Panc1 (cell line): ENCODE data around the gene COA6. TPM values are rescaled to one million over a fixed set of nuclear protein-coding genes. Genes with fewer than 3 reads are reported as not detected.
"Not testable (repeated sequence)": the region's sequence is repeated elsewhere in the genome, so short reads cannot be mapped to it uniquely, and the experiment has no call there.

Source experiments
- ATAC-seq: fragments of 200-7000 bp; cut with Tn5 transposase; 2 replicates; pipeline ENCODE4 v1.9.1; 2020; ENCODE audit warnings: mild to moderate bottlenecking, moderate library complexity
- BruUV-seq: library from RNA; stranded (reverse); fragments of 400-500 nt; replicated peaks from 2 replicates; lab custom pipeline; 2021; lab: Mats Ljungman, UMichigan
- CTCF ChIA-PET: fragments of 300-600 bp; sonication (Branson Sonifier 250); formaldehyde crosslinking; loops from one replicate; lab custom pipeline; 2022; ENCODE audit warnings: antibody characterized with exemption; lab: Charles Lee
- POLR2A ChIA-PET: fragments of 300-600 bp; sonication (Branson Sonifier 250); formaldehyde crosslinking; loops from one replicate; lab custom pipeline; 2022; ENCODE audit warnings: antibody characterized with exemption; lab: Charles Lee
- DNase-seq: peaks from one replicate; pipeline ENCODE4 v3.0.0-alpha.2; 2010; ENCODE audit warnings: low read depth, low spot score
- H3K27ac ChIP-seq: 2 replicates; pipeline ENCODE4 v1.5.1; 2011; ENCODE audit warnings: mild to moderate bottlenecking, low read length, inconsistent platforms
- H3K27me3 ChIP-seq: fragments of 200-500 bp; sonication (Bioruptor generic); 2 replicates; pipeline ENCODE4 v1.6.0; 2014; ENCODE audit warnings: low read length, inconsistent platforms; ENCODE audit not compliant: control insufficient read depth, insufficient read depth
- H3K36me3 ChIP-seq: fragments of 200-500 bp; sonication (Bioruptor generic); 2 replicates; pipeline ENCODE4 v1.5.1; 2014; ENCODE audit warnings: inconsistent platforms, mild to moderate bottlenecking, low read length, moderate library complexity; ENCODE audit not compliant: control insufficient read depth, insufficient read depth
- H3K4me1 ChIP-seq: 2 replicates; pipeline ENCODE4 v1.5.1; 2011; ENCODE audit warnings: inconsistent platforms, mild to moderate bottlenecking, low read length, moderate library complexity; ENCODE audit not compliant: control insufficient read depth, insufficient read depth
- H3K4me3 ChIP-seq, 2 experiments: 2 replicates each; pipeline ENCODE4 v1.5.1; 2011 to 2012; ENCODE audit warnings: low read depth in 2 of 2, low read length in 2 of 2, mild to moderate bottlenecking in 2 of 2, inconsistent platforms in 1 of 2, moderate library complexity in 1 of 2
- H3K9me3 ChIP-seq: fragments of 200-500 bp; sonication (Bioruptor generic); 2 replicates; pipeline ENCODE4 v1.5.1; 2014; ENCODE audit warnings: low read depth, mild to moderate bottlenecking, inconsistent platforms, low read length, moderate library complexity; ENCODE audit not compliant: control insufficient read depth, insufficient read depth
- POLR2AphosphoS5 ChIP-seq: IDR thresholded peaks from 2 replicates; pipeline ENCODE4 v1.6.1; 2012; ENCODE audit warnings: mild to moderate bottlenecking, low read depth, low read length, moderate library complexity
- SIN3A ChIP-seq: IDR thresholded peaks from 2 replicates; pipeline ENCODE4 v1.6.1; 2012; ENCODE audit warnings: low read depth, mild to moderate bottlenecking, low read length, moderate library complexity, borderline replicate concordance; ENCODE audit not compliant: insufficient read depth
- TCF7L2 ChIP-seq: IDR thresholded peaks from 2 replicates; pipeline ENCODE4 v1.6.1; 2011; ENCODE audit warnings: mild to moderate bottlenecking, low read depth, low read length, inconsistent platforms
- in situ Hi-C: cut with HindIII; loops from 2 replicates; pipeline ENCODE4 v1.10.0; 2016; ENCODE audit warnings: low sequenced_read_pairs, low pct_unique_long_range_greater_than_20kb
- intact Hi-C: fragments of 100-400 bp; cut with micrococcal nuclease; formaldehyde crosslinking; loops from one replicate; pipeline ENCODE4 v1.10.0; 2022; ENCODE audit not compliant: unreplicated experiment
- total RNA-seq: library from RNA; stranded (reverse); gene quantifications from one replicate; pipeline ENCODE4 v1.2.1, GENCODE V29; 2021; ENCODE audit not compliant: unreplicated experiment
- TF ChIP-seq, protein P1 (sequence below): fragments of 450-650 bp; IDR thresholded peaks from 2 replicates; pipeline ENCODE4 v1.5.1; 2017; ENCODE audit warnings: mild to moderate bottlenecking
- TF ChIP-seq, protein P2 (sequence below), 2 experiments: IDR thresholded peaks; 2 replicates each; pipeline ENCODE4 v1.6.1; 2011 to 2012; ENCODE audit warnings: low read depth in 2 of 2, control low read depth in 1 of 2, low read length in 1 of 2, mild to moderate bottlenecking in 1 of 2, moderate library complexity in 1 of 2; ENCODE audit not compliant: insufficient read depth in 1 of 2

COA6 gene
- total RNA-seq, 1 experiment from 2014 or later: 50.1 TPM

DNA sequence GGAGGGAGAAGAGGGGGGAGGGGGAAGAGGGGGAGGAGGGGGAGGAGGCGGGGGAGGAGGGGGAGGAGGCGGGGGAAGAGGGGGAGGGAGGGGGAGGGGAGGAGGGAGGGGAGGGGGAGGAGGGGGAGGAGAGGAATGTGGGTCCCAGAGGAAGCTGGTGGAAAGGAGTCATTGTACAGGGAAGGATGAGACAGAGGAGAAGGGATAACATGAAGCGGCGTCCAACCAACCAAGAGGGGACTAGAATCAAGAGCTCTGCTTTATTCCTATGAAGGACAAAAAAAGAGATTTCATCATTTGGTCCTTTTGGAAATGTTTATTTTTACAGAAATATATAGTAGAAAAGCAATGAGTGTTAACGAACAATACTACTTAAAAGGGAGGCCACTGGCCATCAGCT lies 24.5 kb downstream of the COA6 start:
- in situ Hi-C loops: no loop called here
- intact Hi-C loops: no loop called here
- CTCF ChIA-PET: interaction anchor here (1.1 kb wide), 1 partner anchor 707 kb away, joined by 5 read pairs; no protein-coding TSS in a partner anchor
- DNase-seq (no peak), ATAC-seq (no peak)
- Histone ChIP-seq H3K27ac (no peak overlapping the region), H3K36me3 (peaks cover 18% of the 10 kb centered on the region), H3K27me3 (no peaks in the 10 kb centered on the region), H3K4me3 (no peak overlapping the region), H3K4me1 (peaks cover 4% of the 10 kb centered on the region; the same call in 1 of the 2 replicates), H3K9me3 (no peaks in the 10 kb centered on the region)
- BruUV-seq: no TSS peak
- TF ChIP-seq POLR2AphosphoS5 (no peak), TCF7L2 (no peak), SIN3A (no peak)
- TF ChIP-seq, protein P1, sequence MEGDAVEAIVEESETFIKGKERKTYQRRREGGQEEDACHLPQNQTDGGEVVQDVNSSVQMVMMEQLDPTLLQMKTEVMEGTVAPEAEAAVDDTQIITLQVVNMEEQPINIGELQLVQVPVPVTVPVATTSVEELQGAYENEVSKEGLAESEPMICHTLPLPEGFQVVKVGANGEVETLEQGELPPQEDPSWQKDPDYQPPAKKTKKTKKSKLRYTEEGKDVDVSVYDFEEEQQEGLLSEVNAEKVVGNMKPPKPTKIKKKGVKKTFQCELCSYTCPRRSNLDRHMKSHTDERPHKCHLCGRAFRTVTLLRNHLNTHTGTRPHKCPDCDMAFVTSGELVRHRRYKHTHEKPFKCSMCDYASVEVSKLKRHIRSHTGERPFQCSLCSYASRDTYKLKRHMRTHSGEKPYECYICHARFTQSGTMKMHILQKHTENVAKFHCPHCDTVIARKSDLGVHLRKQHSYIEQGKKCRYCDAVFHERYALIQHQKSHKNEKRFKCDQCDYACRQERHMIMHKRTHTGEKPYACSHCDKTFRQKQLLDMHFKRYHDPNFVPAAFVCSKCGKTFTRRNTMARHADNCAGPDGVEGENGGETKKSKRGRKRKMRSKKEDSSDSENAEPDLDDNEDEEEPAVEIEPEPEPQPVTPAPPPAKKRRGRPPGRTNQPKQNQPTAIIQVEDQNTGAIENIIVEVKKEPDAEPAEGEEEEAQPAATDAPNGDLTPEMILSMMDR: no peak
- TF ChIP-seq, protein P2, sequence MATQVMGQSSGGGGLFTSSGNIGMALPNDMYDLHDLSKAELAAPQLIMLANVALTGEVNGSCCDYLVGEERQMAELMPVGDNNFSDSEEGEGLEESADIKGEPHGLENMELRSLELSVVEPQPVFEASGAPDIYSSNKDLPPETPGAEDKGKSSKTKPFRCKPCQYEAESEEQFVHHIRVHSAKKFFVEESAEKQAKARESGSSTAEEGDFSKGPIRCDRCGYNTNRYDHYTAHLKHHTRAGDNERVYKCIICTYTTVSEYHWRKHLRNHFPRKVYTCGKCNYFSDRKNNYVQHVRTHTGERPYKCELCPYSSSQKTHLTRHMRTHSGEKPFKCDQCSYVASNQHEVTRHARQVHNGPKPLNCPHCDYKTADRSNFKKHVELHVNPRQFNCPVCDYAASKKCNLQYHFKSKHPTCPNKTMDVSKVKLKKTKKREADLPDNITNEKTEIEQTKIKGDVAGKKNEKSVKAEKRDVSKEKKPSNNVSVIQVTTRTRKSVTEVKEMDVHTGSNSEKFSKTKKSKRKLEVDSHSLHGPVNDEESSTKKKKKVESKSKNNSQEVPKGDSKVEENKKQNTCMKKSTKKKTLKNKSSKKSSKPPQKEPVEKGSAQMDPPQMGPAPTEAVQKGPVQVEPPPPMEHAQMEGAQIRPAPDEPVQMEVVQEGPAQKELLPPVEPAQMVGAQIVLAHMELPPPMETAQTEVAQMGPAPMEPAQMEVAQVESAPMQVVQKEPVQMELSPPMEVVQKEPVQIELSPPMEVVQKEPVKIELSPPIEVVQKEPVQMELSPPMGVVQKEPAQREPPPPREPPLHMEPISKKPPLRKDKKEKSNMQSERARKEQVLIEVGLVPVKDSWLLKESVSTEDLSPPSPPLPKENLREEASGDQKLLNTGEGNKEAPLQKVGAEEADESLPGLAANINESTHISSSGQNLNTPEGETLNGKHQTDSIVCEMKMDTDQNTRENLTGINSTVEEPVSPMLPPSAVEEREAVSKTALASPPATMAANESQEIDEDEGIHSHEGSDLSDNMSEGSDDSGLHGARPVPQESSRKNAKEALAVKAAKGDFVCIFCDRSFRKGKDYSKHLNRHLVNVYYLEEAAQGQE (IDR thresholded peaks at IDR 0.05; ENCODE audit: insufficient read depth in 1 of 2, low read depth in 2 of 2, low read length in 1 of 2): no peak
- POLR2A ChIA-PET: interaction anchor here (0.6 kb wide), 2 partner anchors 200 to 1825 kb away, joined by 3 read pairs; no protein-coding TSS in a partner anchor

DNA sequence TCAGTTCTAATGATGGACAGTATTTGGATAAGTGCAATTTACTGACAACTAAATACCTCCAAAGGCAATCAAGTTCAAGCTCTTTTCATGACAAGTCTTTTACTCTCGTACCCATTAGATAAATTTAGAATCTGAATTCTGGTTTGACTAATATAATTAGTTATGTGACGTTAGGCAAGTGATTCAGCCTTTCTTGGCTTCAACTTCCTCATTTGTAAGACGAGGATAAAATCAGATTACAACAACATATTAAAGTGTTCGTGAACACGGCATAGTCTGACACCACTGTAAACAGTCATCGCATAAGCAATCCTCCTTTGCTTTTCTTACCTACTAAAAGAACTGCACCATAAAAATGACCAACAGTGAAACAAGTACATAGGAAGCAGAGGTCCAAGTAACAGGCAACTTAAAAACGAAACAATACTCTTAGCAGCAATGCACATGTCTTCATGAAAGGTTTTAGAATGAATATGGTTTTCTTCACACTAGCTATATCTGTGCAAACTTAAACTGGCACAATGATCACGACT lies 25.7 kb downstream of the COA6 start:
- POLR2A ChIA-PET: no interaction called here
- Histone ChIP-seq H3K27me3 (no peaks in the 10 kb centered on the region), H3K4me3 (no peak overlapping the region), H3K27ac (no peak overlapping the region), H3K4me1 (peaks cover 4% of the 10 kb centered on the region; the same call in 1 of the 2 replicates), H3K9me3 (no peaks in the 10 kb centered on the region), H3K36me3 (peaks cover 11% of the 10 kb centered on the region)
- in situ Hi-C loops: no loop called here
- DNase-seq (no peak), ATAC-seq (peak; percentile 34; the same call in 1 of the 2 replicates)
- CTCF ChIA-PET: interaction anchor here (0.6 kb wide), 1 partner anchor 48 kb away, joined by 4 read pairs; no protein-coding TSS in a partner anchor
- TF ChIP-seq, protein P2 (IDR thresholded peaks at IDR 0.05; ENCODE audit: insufficient read depth in 1 of 2, low read depth in 2 of 2, low read length in 1 of 2): no peak
- TF ChIP-seq TCF7L2 (no peak), SIN3A (no peak), POLR2AphosphoS5 (no peak)
- TF ChIP-seq, protein P1: no peak
- BruUV-seq: no TSS peak
- intact Hi-C loops: no loop called here

DNA sequence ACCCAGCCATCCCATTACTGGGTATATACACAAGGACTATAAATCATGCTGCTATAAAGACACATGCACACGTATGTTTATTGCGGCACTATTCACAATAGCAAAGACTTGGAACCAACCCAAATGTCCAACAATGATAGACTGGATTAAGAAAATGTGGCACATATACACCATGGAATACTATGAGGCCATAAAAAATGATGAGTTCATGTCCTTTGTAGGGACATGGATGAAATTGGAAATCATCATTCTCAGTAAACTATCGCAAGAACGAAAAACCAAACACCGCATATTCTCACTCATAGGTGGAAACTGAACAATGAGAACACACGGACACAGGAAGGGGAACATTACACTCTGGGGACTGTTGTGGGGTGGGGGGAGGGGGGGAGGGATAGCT lies 26.3 kb downstream of the COA6 start:
- H3K27me3 ChIP-seq, H3K9me3 ChIP-seq, in situ Hi-C loops, ATAC-seq, intact Hi-C loops, H3K4me3 ChIP-seq, H3K4me1 ChIP-seq, H3K36me3 ChIP-seq, POLR2A ChIA-PET, DNase-seq, H3K27ac ChIP-seq, BruUV-seq: not testable (repeated sequence)
- CTCF ChIA-PET: interaction anchor here (0.6 kb wide), 1 partner anchor 47 kb away, joined by 4 read pairs; no protein-coding TSS in a partner anchor
